Measurements from ENCODE around the gene SLC25A39.
"Not testable (repeated sequence)": the region's sequence is repeated elsewhere in the genome, so short reads cannot be mapped to it uniquely, and the experiment has no call there.

Gene SLC25A39

DNA sequence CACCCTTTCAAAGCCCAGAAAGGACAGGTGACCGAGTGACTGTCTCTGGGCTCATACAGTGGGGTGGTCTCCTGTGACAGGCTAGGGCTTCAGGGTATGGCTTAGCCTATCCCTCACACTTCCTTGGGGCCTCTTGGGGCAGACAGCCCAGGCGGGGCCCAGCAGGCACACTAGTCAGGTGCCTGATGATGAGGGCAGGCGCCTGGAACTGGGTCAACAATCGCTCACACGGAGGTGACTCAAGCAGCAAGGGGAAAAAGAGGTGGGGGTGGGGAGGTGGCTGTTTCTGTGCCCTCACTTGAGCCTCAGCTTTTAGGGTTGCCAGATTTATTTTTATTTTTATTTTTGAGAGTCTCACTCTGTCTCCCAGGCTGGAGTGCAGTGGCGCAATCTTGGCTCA, 14.1 kb upstream of the SLC25A39 start:
- no peak for DNase-seq (ENCODE audit: low read depth, low spot score)
- no peak overlapping the region for H3K27ac ChIP-seq

DNA sequence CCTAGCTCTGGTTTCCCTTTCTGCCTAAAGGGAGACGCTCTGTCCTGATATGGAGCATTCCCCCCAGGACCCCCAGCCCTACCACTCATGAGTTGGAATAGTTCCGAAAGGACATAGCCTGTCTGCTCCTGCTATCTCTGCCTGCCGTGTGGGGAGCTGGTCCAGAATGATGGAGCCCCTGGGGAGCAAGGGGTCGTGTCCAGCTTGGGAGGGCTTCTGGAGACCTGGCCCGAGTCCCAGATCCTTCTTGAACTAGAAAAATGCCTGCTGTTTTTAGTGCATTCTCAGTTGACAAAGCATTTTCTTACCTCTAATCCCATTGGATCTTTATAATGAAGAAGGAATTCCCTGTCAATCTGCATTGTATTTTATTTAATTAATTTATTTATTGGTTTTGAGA, 11.3 kb upstream of the SLC25A39 start:
- no peak overlapping the region for H3K27ac ChIP-seq
- no peak for DNase-seq (ENCODE audit: low read depth, low spot score)

DNA sequence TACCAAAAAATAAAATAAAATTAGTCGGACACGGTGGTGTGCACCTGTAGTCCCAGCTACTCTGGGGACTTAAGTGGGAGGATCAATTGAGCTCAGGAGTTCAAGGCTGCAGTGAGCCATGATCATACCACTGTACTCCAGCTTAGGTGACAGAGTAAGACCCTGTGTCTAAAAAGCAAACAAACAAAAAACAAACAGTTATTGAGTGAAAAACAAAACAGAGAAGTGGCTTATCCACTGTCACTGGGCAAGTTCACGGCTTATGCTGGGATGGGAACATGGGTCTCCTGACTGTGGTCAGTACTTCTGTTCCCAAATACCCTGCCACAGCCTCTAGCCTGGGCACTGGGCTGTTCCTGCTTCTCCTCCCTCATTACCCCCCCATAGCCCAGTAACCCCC, 10.9 kb upstream of the SLC25A39 start:
- DNase-seq (ENCODE audit: low read depth, low spot score): no peak
- H3K27ac ChIP-seq: no peak overlapping the region

DNA sequence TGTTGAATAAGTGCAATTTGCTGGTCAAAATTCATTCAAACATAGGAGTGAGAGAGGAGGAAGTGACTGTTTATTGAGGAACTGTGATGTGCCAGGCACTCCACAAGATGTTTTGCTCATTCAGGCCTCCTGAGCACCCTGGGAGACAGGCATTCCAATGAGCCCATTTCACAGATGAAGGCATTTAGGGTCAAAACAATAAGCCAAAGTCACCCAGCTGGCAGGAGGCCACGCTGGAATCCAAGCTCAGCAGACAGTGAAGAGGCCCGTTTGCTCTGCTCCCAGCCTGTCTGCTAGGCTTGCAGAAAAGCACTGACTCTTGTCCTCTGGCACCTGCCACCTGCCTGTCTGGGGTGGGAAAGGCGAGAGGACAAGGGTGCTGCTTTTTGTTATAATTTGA, 10.1 kb upstream of the SLC25A39 start:
- no peak overlapping the region for H3K27ac ChIP-seq
- no peak for DNase-seq (ENCODE audit: low read depth, low spot score)

DNA sequence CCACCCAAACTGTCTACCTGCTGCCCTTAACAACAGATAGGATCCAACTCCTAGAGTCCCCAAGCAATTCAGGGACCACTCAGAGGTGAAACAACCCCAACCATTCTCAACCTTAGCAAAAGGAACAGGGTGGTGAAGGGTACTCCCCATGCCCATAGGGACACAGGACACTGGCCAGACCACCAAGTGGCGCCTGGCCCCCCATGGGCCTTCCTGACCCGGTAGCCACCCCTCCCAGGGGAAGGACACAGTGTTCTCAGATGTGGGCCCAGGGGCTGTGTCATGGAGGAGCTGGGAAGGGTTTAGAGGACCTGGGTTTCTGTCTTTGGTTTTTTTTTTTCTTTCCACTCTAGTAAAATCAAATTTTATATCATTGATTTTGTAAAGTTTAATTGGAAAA, 9.7 kb upstream of the SLC25A39 start:
- no peak overlapping the region for H3K27ac ChIP-seq
- no peak for DNase-seq (ENCODE audit: low read depth, low spot score)

DNA sequence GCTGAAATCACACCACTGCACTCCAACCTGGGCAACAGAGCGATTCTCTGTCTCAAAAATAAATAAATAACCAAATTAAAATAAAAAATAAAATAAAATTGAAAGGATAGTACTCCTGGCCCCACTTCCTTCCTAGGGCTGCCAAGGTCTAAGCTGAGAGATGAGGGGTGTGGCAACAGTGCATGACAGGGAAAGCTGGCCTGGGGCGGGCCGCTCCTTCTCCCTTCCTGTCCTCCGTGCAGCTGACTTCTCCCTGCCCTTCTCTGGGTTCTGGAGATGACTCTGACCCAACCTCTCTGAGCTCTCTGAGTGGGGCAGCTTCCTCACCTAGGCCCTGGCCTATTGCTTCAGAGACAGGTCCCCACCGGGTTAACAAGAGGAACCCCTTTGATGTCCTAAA, 8.7 kb upstream of the SLC25A39 start:
- no peak overlapping the region for H3K27ac ChIP-seq
- no peak for DNase-seq (ENCODE audit: low read depth, low spot score)

DNA sequence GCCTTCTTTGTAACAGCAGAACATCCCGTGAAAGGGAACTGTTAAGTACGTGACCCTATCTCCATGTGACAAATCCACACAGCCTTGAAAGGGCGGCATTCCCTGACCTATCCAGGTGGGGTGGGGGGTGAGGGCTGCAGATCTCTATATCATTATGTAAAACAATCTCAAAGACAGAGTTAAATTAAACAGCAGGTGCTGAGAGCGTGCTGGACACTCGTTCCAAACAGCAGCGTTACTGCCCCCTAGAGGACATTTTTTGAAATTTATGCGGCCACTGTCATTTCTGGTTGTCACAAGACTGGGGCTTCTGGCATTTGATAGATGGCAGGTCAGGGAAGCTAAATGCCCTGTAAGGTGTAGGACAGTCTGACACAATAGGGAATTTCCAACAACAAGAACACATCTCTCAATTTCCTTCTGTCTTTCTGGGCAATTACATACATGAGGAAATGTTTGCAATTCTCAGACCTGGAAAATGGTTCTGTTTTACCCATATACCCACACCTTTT, 6.7 kb upstream of the SLC25A39 start:
- H3K27ac ChIP-seq: no peak overlapping the region
- no peak for DNase-seq (ENCODE audit: low read depth, low spot score)

DNA sequence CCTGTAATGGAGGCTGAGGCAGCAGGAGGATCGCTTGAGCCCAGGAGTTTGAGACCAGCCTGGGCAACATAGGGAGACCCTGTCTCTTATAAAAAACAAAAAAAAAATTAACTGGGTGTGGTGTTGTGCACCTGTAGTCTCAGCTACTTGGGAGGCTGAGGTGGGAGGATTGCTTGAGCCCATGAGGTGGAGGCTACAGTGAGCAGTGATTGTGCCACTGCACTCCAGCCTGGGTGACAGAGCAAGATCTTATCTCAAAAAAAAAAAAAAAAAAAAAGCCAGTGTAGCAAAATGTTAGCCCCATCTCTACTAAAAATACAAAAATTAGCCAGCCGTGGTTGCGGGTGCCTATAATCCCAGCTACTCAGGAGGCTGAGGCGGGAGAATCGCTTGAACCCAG, 5.6 kb upstream of the SLC25A39 start:
- not testable (repeated sequence) for H3K27ac ChIP-seq; DNase-seq (ENCODE audit: low read depth, low spot score)

DNA sequence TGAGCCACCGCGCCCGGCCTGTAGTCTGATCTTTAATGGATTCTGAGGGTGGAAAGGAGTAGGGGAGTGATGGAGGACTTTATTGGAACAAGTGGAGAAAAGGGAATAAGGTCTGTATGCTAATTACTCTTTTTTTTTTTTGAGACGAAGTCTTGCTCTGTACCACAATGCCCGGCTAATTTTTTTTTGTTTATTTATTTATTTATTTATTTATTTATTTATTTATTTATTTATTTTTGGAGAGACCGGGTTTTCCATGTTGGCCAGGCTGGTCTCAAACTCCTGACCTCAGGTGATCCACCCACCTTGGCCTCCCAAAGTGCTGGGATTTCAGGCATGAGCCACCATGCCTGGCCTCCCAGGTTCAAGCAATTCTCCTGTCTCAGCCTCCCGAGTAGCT, 4.9 kb upstream of the SLC25A39 start:
- H3K27ac ChIP-seq; DNase-seq (ENCODE audit: low read depth, low spot score): not testable (repeated sequence)

DNA sequence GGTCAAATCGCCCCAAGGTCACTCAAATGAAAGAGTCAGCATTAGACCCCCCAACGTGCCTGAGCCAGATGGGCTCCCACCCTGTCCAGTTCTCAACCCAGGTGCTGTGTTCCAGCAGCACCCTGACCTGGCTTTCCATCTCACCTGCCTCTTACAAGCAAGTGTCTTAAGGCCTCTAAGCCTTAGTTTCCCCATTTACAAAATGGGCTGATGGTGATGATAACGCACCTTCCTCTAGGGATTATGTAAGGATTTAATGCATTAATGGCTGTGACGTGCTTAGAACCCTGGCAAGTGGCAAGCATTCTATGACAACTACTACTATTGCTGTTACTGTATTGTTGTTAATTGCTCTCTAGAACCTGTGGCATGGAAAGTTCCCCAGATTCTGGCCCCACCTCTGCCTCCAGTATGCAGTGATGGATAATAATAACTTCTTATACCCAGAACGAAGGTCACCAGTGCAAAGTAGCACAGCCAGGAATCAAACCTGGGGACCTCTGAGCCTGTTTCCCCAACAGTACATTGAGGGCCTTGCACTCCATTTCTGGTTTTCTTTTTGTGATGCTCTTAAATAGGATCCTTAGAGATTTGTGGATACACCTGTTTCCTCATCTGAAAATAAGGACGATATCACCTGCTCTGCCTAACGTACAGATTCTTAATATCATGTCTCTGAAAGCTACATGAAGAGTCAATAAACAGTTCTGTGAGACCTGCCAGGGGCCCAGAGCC, 3.3 kb upstream of the SLC25A39 start:
- H3K27ac ChIP-seq: no peak overlapping the region
- no peak for DNase-seq (ENCODE audit: low read depth, low spot score)

DNA sequence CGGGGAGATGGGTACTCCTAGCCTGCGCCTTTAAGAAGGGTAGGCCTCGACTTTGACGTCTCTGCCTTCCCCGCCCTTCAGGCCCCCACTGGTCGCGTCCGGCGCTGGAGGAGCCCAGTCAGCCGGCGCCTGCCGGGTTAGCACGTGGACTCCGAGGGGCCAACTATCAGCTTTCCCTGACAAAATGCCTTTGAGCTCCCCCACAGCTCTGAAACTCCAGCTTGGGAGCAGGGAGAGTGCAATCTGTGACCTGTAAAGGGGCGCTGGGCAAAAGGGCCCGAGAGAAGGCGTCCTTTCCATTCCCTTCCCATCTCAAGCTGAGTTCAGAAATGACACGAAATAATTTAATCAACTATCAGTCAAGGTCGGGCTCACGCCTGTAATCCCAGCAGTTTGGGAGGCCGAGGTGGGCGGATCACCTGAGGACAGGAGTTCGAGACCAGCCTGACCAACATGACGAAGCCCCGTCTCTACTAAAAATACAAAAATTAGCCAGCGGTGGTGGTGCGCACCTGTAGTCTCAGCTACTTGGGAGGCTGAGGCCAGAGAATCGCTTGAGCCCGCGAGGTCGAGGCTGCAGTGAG, 2.3 kb upstream of the SLC25A39 start:
- no peak overlapping the region for H3K27ac ChIP-seq
- peak; percentile 70 for DNase-seq (ENCODE audit: low read depth, low spot score)

DNA sequence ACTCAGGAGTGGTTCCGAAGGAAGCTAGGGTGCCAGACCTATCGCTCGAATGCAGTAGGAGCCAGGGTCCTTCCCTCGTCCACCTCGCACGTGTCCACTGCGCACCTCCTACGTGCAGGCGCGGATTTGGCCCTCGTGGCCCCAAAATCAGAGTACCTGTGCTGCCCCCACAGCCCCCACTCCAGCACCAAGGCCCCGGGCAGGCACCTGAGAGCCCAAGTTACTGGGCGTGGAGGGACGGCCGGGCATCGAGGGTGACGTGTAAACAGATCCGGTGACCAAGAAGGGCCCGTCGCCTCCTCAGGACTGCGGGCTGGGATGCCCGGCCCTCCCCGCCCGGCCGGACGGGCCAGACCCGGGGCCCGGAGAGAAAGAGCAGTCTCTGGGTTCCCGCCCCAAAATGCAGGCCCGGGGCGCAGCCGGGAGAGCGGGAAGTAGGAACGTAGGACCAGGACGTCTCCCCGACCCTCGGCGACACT, 492 bp downstream of the SLC25A39 start:
- peak overlapping the region; percentile 80 for H3K27ac ChIP-seq
- no peak for DNase-seq (ENCODE audit: low read depth, low spot score)

DNA sequence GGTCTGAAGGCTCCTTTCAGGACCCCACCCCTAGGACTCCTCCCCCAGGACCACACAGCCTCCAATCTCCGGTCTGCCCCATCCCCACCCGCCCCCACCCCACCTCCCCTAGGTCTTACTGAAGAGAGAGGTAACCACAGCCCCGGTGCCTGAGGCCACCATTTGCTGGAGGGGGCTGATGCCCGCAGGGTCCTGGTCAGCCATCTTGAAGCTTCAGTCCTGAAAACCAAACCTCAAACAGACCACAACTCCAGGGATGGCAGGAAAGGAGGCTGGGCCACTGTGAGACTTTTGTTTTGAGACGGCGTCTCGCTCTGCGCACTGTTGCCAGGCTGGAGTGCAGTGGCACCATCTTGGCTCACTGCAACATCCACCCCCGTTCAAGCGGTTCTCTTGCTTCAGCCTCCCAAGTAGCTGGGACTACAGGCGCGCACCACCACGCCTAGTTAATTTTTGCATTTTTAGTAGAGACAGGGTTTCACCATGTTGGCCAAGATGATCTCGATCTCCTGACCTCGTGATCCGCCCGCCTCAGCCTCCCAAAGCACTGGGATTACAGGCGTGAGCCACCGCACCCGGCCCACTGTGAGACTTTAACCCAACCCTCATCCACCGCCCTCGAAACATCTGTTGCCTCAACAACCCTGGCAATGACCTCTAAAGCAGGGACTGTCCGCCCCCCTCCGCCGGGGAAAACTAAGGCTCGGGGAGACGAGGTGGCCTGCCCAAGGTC, 1.1 kb downstream of the SLC25A39 start:
- H3K27ac ChIP-seq: peak overlapping the region; percentile 80
- DNase-seq (ENCODE audit: low read depth, low spot score): no peak

DNA sequence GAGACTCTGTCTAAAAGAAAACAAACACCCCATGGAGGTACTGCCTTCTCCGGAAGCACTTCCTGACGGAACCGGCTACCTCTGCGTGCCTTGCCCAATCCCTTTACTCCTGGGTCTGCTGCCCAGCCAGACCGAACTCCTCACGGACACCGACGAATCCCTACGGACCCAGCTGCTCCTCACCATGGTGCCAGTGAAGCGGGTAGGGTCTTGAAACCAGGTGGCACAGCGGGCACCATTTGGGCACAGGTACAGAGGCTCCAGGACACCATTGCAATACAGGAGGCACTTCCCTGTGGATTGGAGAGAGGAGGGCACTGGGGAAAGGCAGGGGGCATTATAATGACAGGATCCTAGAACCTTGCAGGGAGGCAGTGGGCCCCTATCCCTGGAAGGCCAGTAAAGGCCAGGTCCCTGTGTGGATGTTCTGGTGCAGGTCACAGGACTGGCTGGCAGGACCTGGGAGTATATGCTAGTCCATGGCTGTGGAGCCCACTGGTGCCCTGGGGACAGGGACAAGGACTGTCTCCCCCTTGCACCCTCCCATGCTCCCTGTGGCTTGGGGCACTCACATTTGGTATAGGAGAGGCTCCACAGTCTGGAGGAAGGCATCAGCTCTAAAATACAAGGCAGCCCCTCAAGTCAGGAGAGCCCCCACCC, 2.3 kb downstream of the SLC25A39 start:
- DNase-seq (ENCODE audit: low read depth, low spot score): no peak
- no peak overlapping the region for H3K27ac ChIP-seq

DNA sequence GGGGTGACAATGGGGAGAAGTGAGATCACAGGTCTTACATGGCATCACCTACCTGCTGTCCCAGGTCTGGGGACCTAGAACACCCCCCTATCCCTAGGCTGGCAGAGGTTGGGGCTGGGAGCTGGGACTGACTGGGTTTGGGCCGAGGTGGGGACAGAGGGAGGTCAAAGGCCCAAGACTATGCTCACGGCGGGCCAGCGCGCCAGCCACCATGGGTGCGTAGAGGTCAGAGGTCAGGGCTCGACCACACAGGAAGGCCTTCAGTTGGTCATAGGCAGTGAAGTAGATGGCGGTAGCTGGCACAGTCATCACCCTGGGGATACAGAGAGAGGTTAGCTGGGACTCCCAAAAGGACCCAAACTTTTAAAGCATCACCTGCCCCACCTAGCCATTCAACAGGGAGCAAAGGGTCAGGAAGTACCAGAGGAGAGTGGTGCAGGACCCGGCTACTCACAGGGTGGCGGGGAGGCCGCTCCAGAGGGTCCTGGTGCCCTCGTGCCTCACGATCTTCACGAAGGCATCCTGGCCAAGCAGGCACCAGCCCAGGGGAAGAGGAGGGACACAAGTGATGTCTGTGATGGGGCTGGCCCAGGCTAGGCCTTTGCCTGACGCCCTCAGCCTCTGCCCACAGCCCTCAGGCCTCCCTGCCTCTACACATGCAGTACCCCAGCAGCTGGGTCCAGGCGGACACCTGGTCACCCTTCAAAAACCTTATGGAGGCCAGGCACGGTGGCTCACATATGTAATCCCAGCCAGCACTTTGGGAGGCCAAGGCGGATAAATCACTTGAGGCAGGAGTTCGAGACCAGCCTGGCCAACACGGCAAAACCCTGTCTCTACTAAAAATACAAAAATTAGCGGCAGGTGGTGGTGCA, 3.1 kb downstream of the SLC25A39 start:
- no peak for DNase-seq (ENCODE audit: low read depth, low spot score)
- H3K27ac ChIP-seq: no peak overlapping the region

DNA sequence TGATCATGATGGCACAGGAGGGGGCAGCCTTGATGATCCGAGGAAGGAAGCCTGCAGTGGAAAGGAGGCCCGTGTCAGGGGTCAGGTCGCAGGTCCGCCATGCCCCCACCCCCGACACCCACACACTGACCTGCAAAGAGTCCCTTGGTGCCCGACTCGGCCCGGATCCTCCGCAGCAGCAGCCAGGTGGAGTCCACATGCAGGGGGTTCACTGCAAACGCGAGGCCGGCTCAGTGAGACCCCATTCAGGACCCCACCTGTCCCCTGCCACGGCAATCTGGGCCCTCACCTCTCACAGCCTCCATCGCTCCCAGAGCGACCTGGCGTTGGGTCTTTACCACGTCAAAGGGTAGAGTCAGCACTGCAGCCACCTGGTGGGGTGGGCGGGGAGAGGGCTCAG, 4.6 kb downstream of the SLC25A39 start:
- no peak for DNase-seq (ENCODE audit: low read depth, low spot score)
- no peak overlapping the region for H3K27ac ChIP-seq

DNA sequence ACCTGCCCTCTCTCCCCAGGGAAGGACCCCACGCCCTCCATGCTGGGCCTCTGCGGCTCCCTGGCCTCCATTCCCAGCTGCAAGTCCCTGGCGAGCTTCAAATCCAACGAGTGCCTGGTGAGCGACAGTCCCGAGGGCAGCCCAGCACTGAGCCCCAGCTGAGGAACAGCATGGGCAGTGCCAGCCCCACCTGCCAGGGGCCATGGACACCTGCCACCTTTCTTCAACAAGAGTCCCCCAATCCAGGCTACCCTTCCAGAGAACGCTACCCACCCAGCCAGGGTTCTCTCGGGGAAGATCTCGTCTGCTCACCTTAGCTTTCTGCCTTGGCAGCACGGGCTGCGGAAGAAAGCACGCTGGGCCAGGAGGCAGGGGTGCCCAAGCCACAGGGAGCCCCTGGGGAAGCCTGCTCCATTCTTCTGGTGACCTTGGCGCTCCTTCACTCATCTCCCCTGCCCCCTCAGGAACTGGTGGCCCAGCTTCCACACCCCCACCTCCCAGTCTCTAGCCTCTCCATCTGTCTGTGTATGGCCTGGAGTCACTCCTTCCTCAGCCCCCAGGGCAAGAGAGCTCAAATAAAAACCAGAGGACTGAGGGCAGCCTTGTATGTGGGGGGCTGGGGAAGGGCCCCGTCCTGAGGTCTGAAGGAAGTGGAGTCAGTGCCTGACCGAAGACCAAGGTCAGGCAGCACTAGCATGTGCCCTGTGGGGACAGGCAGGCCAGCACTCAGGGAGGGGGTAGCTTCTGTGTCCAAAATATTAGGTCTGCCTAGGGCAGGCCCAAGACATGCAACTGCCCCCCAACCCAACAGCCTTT, 6.3 kb downstream of the SLC25A39 start:
- H3K27ac ChIP-seq: no peak overlapping the region
- no peak for DNase-seq (ENCODE audit: low read depth, low spot score)

DNA sequence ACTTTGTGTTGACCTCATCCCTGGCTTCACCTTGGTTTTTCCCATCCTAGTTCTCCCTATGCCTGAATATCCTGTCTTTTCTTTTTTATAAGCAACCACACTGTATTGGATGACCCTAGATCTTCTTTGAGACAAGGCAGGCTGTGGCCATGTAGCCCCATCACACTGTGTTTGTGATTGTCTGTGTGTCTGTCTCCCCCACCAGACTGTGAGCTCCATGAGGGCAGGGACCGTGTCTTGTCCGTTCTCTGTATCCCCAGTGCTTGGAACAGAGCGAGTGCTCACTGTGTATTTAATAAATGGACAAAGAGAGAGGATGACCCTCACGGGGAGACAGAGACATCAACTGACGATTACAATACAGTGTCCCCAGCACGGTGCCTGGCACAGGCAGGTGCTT, 7.1 kb downstream of the SLC25A39 start:
- no peak for DNase-seq (ENCODE audit: low read depth, low spot score)
- H3K27ac ChIP-seq: no peak overlapping the region
